NCI-H510A (cell line): ENCODE data around the gene NFIX.
"Not testable (repeated sequence)": the region's sequence is repeated elsewhere in the genome, so short reads cannot be mapped to it uniquely, and the experiment has no call there.

ENCODE experiments used
- DNase-seq: peaks from one replicate; lab custom pipeline; 2025; lab: John Stamatoyannopoulos, UW

NFIX gene

GRCh38 chr19:12959481-12959880 lies 35.8 kb upstream of the NFIX start:
- DNase-seq, result no peak

DNA sequence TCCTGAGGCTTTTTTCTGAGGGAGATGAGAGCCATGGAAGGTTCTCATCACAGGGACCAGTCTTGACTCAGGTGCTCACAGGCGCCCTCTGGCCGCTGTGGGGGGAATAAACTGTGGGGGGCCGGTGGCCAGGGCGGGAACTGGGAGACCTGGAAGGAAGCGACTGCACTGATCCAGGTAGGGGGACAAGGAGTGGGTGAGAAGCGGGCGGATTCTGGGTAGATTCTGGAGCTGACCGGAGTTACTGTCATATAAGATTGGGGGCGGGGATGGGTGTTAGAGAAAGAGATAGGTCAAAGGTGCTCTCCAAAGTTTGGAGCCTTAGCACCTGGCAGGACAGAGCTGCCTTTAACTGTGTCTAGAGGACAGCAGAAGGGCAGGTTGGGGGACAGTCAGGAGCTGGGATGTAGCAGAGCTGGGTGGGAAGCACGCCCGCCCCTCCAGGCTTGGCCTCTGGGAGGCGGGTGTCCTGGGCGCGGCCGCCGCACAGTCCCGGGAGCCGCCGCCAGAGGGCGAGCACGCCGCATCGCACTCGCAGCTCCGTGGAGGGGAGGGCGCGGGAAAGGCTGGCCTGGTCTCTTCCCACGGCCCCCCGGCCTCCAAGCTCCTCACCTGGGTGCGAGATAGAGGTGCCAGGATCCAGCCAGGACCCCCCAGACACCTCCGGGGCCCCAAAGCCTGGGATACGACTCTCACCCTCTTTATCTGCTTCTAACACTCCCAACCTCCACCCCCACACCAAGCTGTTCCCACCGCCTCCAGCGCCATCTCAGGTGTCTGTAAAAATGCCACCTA lies 30.1 kb upstream of the NFIX start:
- peak; percentile 54 for DNase-seq

- no peak for DNase-seq
These were observed 29.5 kb upstream of the NFIX start for GRCh38 chr19:12965812-12966135.

DNA sequence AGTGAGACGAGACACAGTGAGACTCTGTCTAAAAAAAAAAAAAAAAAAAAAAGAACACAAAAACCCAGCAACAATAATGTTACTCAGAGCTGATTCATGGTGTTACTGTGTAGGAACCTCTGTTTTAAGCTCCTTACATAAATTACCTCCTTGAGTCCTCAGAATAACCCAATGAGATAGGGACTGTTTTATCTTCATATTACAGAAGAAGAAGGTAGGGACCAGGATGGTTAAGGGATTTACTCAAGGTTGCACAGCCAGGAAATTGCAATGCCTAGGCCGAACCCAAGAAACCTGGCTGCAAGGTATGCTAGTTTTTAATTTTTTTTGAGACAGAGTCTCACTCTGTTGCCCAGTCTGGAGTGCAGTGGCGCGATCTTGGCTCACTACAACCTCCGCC lies 27.4 kb upstream of the NFIX start:
- no peak for DNase-seq

DNA sequence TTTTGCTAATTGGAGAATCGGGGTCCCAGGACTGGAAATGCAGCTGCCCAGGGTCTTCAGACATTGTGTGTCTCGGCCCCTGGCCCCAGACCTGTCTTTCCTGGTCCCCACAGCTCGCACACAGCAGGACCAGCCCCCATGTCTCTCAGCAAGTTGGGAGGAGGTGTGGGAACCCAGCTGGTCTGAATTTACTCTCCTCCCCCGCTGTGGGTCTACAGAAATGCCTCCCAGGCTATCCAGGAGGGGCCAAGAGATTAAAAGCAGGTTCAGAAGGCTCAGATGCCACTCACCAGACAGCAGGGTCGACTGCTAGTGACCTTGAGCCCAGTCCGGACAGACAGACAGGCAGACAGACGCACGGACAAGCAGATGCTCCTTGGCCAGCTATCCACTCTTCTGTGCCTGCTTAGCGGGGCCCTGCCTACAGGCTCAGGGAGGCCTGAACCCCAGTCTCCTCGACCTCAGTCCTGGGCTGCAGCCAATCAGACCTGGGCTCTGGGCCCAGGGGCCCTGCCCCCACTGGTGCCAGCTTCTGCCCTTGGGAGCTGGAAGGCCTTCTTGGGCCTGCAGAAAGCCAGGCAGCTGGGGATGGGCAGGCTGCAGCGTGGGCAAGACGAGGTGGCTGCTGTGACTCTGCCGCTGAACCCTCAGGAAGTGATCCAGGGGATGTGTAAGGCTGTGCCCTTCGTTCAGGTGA lies 25.8 kb upstream of the NFIX start, which contains the start of gene DAND5:
TSS of gene DAND5 (plus strand) at position 285 of the 697 bp plus-strand sequence. CDS start at position 370, 85 bp downstream.
- DNase-seq, result no peak

GRCh38 chr19:12970070-12970820 lies 25.0 kb upstream of the NFIX start:
- no peak for DNase-seq

DNA sequence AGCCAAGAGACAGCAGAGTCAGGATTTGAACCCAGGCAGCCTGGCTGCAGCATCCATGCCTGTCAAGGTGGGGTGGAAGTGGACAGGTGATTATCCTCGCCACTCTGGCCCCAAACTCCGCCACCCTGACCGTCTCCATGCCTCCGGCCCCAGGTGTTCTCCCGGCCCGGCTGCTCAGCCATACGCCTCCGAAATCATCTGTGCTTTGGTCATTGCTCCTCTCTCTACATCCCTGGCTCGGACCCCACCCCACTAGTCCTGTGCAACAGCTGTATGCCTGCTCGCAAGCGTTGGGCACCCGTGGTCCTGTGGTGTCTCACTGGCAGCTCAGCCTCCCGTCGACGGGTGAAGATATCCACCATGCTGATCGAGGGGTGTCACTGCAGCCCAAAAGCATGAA lies 22.0 kb upstream of the NFIX start:
- no peak for DNase-seq

GRCh38 chr19:12974301-12975220 lies 20.7 kb upstream of the NFIX start:
- no peak for DNase-seq

GRCh38 chr19:12975221-12975741 lies 20.0 kb upstream of the NFIX start:
- DNase-seq, result no peak

GRCh38 chr19:12976109-12976508 lies 19.2 kb upstream of the NFIX start:
- DNase-seq, result not testable (repeated sequence)

DNA sequence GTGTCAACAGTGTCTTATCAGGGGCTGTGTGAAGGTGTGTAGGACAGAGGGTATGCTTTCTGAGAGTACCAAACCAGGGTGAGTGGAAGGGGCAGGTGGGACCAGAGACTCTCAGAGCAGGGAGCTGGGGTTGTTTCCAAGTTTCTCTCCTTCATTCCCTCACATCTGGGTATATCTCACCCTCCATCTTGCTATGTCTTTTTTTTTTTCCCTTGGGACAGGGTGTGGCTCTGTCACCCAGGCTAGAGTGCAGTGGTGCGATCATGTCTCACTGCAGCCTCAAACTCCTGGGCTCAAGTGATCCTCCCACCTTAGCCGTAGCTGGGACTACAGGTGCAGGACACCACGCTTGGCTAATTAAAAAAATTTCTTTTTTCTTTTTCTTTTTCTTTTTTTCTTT lies 15.3 kb upstream of the NFIX start:
- no peak for DNase-seq

DNA sequence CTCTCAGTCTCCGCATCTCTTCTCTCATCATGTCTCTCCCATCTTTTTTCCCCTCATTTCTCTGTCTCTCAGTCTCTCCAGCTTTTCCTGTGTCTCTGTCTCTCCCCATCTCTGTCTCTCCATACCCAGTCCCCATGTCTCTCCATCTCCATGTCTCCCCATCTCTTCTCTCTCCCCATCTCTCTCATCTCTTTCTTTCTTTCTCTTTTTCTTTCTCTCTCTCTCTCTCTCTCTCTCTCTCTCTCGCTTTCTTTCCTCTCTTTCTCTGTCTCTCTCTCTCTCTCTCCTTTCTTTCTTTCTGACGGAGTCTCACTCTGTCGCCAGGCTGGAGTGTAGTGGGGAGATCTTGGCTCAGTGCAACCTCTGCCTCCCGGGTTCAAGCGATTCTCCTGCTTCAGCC lies 12.6 kb upstream of the NFIX start:
- DNase-seq, result no peak

GRCh38 chr19:12983091-12983490 lies 12.2 kb upstream of the NFIX start:
- DNase-seq, result no peak

GRCh38 chr19:12983542-12984142 lies 11.6 kb upstream of the NFIX start:
- DNase-seq, result no peak

DNA sequence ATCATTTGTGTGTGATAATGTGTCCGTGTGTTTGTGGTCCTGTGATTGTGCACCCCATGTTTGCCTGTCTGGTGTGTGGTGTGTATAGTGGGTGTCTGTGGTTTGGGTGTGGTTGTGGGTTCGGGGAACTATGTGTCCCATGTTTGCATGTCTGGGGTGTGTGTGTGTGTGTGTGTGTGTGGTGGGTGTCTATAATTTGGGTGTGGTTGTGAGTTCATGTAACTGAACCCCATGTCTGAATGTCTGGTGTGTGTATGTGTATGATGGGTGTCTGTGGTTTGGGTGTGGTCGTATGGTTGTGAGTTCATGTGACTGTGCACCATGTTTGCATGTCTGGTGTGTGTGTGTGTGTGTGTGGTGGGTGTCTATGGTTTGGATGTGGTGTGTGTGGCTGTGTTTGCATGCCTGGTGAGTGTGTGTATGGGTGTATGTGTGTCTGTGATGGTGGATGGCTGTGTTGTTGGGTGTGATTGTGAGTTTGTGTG lies 11.1 kb upstream of the NFIX start:
- no peak for DNase-seq

DNA sequence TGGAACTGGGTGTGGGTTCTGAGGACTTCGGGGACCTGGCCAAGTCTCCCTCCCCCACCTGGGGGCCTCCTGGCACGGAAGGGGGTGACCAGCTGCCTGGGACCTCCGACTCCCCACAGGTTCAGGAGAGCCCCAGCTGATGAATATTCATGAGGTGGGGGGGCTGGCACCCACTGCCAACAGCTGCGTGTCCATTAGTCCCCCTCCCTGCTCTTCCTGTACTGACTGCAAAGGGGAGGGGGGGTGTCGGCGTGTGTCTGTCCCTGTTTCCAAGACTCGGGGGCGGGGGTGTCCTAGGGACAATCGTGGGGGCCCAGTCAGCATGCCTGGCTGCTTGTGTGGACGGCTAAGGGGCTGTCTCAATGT lies 10.6 kb upstream of the NFIX start:
- no peak for DNase-seq

DNA sequence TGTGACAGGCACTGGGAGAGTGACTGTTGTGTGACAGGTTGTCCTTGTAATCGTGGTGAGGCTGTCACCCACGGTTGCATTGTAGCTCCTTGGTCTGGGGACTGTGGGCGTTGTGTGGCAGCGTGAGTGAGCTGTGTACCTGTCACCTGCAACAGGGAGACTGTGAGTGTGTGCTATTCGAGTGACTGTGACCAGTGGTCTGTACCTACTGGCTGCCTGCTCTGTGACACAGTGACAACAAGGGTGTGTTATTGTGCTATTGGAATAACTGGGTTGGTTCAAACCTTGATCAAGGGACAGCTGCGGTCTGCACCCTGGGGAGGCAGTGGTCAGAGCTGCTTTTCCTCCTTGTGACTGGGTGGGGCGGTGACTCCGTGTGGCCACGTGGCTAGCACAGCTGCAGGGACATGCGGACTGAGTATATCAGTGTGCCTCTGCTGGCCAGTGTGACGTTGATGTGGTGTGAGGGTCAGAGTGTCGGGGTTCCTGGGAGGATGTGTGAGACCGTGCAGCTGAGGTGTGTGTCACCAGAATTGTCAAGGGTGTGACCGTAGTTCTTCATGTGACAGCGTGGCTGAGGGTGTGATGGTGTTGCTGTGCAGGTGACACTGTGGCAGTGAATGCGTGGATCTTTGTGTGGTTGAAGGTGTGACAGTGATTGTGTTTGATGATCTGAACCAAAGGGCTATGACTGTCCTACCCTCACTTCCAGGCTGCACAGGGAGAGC lies 10.1 kb upstream of the NFIX start:
- no peak for DNase-seq

DNA sequence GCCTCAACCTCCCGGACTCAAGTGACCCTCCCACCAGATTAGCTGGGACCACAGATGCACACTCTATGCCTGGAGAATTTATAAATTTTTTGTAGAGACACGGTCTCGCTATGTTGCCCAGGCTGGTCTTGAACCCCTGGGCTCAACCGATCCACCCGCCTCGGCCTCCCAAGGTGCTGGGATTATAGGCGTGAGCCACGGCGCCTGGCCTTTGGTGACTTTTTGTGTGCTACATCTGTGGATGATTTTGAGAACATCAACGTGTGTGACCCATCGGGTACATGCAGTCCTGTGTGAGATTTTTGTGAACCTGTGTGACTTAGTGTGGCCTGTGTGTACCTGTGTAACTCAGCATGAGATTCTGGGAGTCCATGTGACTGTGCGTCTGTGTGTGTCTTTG lies 8.5 kb upstream of the NFIX start:
- no peak for DNase-seq

DNA sequence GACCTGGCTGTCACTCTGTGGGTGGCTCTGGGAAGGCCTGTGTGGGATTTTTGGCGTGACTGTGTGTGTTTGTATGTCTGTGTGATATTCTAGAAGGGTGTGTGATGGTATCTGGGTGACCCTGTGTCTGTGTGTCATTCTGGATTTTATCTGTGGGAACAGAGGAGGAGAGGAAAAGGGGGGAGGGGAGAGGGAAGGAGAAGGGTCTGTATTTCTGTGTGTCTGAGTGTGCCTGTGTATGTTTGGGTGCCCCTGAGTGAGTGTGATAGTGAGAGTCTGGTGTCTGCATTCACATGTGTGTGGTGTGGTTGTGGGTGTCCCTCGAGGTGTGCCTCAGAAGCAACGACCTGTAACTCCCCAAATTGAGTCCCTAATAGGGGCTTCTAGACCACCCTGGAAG lies 8.1 kb upstream of the NFIX start:
- DNase-seq, result no peak

DNA sequence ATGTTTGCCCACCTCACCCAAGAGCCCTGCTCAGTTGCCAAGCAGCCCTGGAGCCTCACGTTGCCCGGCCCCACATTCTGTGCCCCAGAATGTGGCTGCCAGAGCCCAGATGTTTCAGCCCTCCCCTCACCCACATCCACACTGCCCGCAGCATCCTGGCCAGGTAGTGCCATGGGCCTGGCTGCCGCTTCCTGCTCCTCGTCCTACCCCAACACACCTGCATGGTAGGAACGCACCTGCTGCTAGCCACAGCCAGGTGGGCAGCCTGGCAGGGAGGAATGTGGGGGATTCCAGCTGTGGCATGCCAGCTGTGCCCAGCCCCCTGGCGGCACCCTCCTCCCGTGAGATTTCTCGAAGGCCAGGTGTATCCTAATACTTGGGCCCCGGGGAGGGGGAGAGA lies 7.5 kb upstream of the NFIX start:
- DNase-seq, result no peak
